BJ (cell line): Measurements from ENCODE around the gene IGSF11. TPM values are rescaled to one million over a fixed set of nuclear protein-coding genes. Genes with fewer than 3 reads are reported as not detected.

Experiments used
- CTCF ChIA-PET: fragments of 350-600 bp; formaldehyde crosslinking; extraction: SDS; loops from one replicate; lab custom pipeline; 2021; ENCODE audit warnings: antibody characterized with exemption, inconsistent platforms; lab: Yijun Ruan, JAX
- POLR2A ChIA-PET: fragments of 300-600 bp; sonication (Branson Sonifier 250); formaldehyde crosslinking; extraction: SDS; loops from one replicate; lab custom pipeline; 2021; ENCODE audit warnings: antibody characterized with exemption; lab: Charles Lee
- DNase-seq: peaks from one replicate; pipeline ENCODE4 v3.0.0-alpha.2; 2011; ENCODE audit warnings: low read depth
- H3K27me3 ChIP-seq: 2 replicates; pipeline ENCODE4 v1.6.0; 2011; ENCODE audit warnings: low read length; ENCODE audit not compliant: control insufficient read depth, insufficient read depth
- H3K36me3 ChIP-seq: 2 replicates; pipeline ENCODE4 v1.5.1; 2011; ENCODE audit warnings: low read length; ENCODE audit not compliant: control insufficient read depth, insufficient read depth
- H3K4me3 ChIP-seq: 2 replicates; pipeline ENCODE4 v1.5.1; 2011; ENCODE audit warnings: low read depth, mild to moderate bottlenecking, control low read depth, low read length
- polyA plus RNA-seq: library from polyadenylated mRNA; depleted of rRNA; stranded (reverse); fragments of >200 nt; gene quantifications from 2 replicates; pipeline ENCODE4 v1.2.3, GENCODE V29; 2011
- TF ChIP-seq, protein P1 (sequence below): IDR thresholded peaks from 2 replicates; pipeline ENCODE4 v1.5.1; 2011; ENCODE audit warnings: low read depth, mild to moderate bottlenecking, control low read depth, inconsistent platforms, low read length, moderate library complexity; ENCODE audit not compliant: insufficient read depth

IGSF11 gene
- polyA plus RNA-seq, 1 experiment: 0.20 TPM

DNA sequence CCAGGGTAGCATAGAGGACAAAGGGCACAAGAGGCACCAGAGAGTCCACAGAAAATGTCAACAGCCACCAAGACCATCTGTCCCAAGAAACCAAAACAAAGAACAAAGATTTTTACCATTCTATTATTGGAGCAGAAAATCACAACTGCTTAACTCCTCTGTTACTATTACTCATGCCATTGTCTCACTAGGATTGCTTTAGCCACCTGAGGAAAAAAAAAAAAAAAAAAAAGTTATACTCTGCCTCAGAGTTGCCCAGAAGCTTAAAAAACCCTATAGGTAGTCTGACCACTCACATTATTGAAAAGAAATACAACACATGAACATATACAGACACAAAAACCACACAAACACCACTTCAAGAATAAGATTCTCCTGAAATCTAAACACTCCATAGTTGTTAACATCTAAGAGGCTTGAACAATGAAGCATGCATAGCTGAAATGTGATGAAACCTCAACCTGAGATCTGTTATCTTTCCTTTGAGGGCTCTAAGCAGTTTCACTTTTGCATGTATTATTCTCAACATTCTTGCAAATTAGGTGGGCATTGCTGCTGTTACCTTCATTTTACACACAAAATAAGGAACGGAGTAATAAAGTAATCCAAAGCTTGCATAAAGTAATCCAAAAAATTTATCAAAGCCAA, 85.4 kb downstream of the IGSF11 start:
- Histone ChIP-seq H3K36me3 (no peaks in the 10 kb centered on the region), H3K4me3 (no peak overlapping the region), H3K27me3 (no peaks in the 10 kb centered on the region)
- ChIA-PET CTCF (no interaction called here), POLR2A (no interaction called here)
- TF ChIP-seq, protein P1, sequence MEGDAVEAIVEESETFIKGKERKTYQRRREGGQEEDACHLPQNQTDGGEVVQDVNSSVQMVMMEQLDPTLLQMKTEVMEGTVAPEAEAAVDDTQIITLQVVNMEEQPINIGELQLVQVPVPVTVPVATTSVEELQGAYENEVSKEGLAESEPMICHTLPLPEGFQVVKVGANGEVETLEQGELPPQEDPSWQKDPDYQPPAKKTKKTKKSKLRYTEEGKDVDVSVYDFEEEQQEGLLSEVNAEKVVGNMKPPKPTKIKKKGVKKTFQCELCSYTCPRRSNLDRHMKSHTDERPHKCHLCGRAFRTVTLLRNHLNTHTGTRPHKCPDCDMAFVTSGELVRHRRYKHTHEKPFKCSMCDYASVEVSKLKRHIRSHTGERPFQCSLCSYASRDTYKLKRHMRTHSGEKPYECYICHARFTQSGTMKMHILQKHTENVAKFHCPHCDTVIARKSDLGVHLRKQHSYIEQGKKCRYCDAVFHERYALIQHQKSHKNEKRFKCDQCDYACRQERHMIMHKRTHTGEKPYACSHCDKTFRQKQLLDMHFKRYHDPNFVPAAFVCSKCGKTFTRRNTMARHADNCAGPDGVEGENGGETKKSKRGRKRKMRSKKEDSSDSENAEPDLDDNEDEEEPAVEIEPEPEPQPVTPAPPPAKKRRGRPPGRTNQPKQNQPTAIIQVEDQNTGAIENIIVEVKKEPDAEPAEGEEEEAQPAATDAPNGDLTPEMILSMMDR: no peak
- DNase-seq: no peak

DNA sequence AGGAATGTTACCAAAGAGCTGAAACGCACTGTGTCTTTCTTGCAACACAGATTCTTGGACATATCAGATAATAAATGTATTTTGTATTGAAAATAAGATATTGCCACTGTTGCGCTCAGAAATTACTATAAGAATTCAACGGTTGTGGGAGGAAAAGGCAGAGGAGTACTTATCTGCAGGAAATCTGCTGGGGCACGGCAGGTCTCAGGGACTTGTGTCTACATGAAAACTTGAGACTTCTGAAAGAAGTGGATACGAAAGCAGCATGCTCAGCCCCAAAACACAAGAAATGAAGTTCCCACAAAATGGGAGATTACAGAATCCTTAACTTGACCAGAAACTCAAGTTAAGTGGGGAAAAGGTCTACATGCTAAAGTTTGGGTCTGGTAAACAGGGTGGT, 86.5 kb downstream of the IGSF11 start:
- Histone ChIP-seq H3K27me3 (no peaks in the 10 kb centered on the region), H3K4me3 (no peak overlapping the region), H3K36me3 (no peaks in the 10 kb centered on the region)
- ChIA-PET POLR2A (no interaction called here), CTCF (no interaction called here)
- no peak for DNase-seq
- TF ChIP-seq, protein P1: no peak

DNA sequence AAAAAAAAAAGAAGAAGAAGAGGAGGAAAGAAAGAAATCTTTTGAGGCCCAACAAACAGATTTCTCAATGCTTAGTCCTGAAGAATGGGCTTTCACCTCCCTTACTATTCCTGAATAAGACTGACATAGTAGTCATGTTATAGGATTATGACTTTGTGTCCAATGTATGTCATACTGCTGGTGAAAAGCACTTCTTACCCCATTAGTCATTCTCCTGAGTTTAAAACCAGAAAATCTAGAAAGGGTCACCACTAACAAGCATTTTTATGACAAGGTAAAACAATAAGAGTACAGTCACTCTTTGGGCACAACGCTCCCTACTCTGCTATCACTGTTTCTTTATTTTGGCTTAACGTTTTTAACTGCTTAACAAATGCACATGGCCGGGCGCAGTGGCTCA, 88.2 kb downstream of the IGSF11 start:
- no peak for DNase-seq
- ChIA-PET POLR2A (no interaction called here), CTCF (no interaction called here)
- Histone ChIP-seq H3K36me3 (no peaks in the 10 kb centered on the region), H3K4me3 (no peak overlapping the region), H3K27me3 (no peaks in the 10 kb centered on the region)
- TF ChIP-seq, protein P1: no peak

DNA sequence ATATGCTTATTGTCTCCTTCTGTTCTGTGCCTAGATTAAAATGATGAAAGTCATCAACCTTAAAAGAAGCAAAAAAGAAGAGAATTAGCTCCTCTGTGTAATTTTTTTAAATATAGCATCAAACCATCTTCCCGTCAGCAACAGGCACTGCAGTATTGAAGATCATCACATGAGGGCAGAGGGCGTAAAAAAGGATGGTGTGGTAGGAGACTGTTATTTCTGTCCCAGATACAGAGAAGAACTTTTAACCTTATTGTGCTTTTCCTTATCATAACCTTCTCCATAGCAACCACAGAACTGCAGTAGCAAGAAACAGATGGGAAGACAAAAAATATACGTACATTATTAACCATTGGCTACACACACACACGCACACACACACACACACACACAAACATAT, 88.8 kb downstream of the IGSF11 start:
- H3K27me3 ChIP-seq: no peaks in the 10 kb centered on the region
- no peak for DNase-seq
- CTCF ChIA-PET: no interaction called here
- H3K4me3 ChIP-seq: no peak overlapping the region
- no peaks in the 10 kb centered on the region for H3K36me3 ChIP-seq
- POLR2A ChIA-PET: no interaction called here
- TF ChIP-seq, protein P1: no peak

DNA sequence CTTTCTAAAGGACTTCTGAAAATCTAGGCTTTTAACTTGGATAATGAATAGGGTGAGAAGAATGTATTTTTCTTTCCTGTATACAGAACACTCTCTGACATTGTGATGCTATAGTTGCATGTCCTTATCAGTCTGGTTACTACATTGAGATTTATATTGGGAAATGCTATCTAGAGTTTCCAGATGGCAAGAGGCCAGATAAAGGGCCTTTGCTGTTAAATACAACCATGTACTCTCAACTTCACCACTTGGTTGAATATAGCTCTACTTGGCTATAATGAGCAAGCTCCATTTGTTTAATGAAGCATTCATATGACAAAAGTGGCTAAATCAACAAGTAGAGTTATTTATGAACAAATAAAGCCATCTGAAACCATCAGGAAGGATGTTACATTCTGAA, 91.0 kb downstream of the IGSF11 start:
- H3K36me3 ChIP-seq: no peaks in the 10 kb centered on the region
- DNase-seq: no peak
- POLR2A ChIA-PET: no interaction called here
- H3K27me3 ChIP-seq: no peaks in the 10 kb centered on the region
- H3K4me3 ChIP-seq: no peak overlapping the region
- TF ChIP-seq, protein P1: no peak
- CTCF ChIA-PET: no interaction called here
